HL-60 (cell line): ENCODE results near the gene LRRTM4.

Experiments
- CTCF ChIP-seq: IDR thresholded peaks from one replicate; pipeline ENCODE4 v1.5.1; 2011; ENCODE audit warnings: low read length, control low read depth, inconsistent platforms; ENCODE audit not compliant: insufficient read depth
- REST ChIP-seq: IDR thresholded peaks from 2 replicates; pipeline ENCODE4 v1.6.1; 2012; ENCODE audit warnings: low read depth; ENCODE audit not compliant: insufficient replicate concordance

GRCh38 chr2:76737607-76738006 lies 784.6 kb downstream of the LRRTM4 start:
- TF ChIP-seq REST (no peak), CTCF (no peak)
